OCI-LY1 (cell line): ENCODE measurements around the gene CDH23.

Source experiments
- H2AFZ ChIP-seq: fragments of 200-600 bp; sonication (generic), shearing (Covaris generic); 2 replicates; pipeline ENCODE4 v1.6.0; 2014; ENCODE audit warnings: antibody characterized with exemption, mild to moderate bottlenecking, low read length
- H3F3A ChIP-seq: fragments of 200-600 bp; sonication (generic), shearing (Covaris generic); 2 replicates; pipeline ENCODE4 v1.6.0; 2014; ENCODE audit warnings: mild to moderate bottlenecking, antibody characterized with exemption, low read length, moderate library complexity; ENCODE audit not compliant: insufficient read depth
- H3K27ac ChIP-seq: fragments of 200-600 bp; sonication (generic); 2 replicates; pipeline ENCODE4 v1.5.1; 2014; ENCODE audit warnings: low read length, mixed run types, mild to moderate bottlenecking, low read depth; ENCODE audit not compliant: poor library complexity, severe bottlenecking
- H3K27me3 ChIP-seq: fragments of 200-600 bp; sonication (generic); 2 replicates; pipeline ENCODE4 v1.6.0; 2014; ENCODE audit warnings: antibody characterized with exemption, mild to moderate bottlenecking, low read length, moderate library complexity; ENCODE audit not compliant: insufficient read depth
- H3K36me3 ChIP-seq: fragments of 200-600 bp; sonication (generic); 2 replicates; pipeline ENCODE4 v1.6.1; 2014; ENCODE audit warnings: mild to moderate bottlenecking, antibody characterized with exemption, low read length, moderate library complexity, mixed read lengths; ENCODE audit not compliant: insufficient read depth
- H3K4me1 ChIP-seq: fragments of 200-600 bp; sonication (generic); 2 replicates; pipeline ENCODE4 v1.5.1; 2014; ENCODE audit warnings: mild to moderate bottlenecking, low read length, moderate library complexity; ENCODE audit not compliant: insufficient read depth, severe bottlenecking
- H3K4me2 ChIP-seq: fragments of 200-600 bp; sonication (generic), shearing (Covaris generic); 2 replicates; pipeline ENCODE4 v1.6.1; 2014; ENCODE audit warnings: low read length
- H3K4me3 ChIP-seq: fragments of 200-600 bp; sonication (generic); 2 replicates; pipeline ENCODE4 v1.5.1; 2014; ENCODE audit warnings: low read length, low read depth, mild to moderate bottlenecking, mixed read lengths; ENCODE audit not compliant: poor library complexity, severe bottlenecking
- H3K79me2 ChIP-seq: fragments of 200-600 bp; shearing (Covaris generic); 2 replicates; pipeline ENCODE4 v1.6.1; 2016; ENCODE audit warnings: mixed run types, low read length, mixed read lengths; ENCODE audit not compliant: insufficient read depth
- H3K9ac ChIP-seq: fragments of 200-600 bp; sonication (generic), shearing (Covaris generic); 2 replicates; pipeline ENCODE4 v1.6.1; 2014; ENCODE audit warnings: mild to moderate bottlenecking, low read length, mixed read lengths
- H3K9me2 ChIP-seq: fragments of 200-600 bp; sonication (generic), shearing (Covaris generic); 2 replicates; pipeline ENCODE4 v1.6.1; 2014; ENCODE audit warnings: low read depth, mild to moderate bottlenecking, low read length, mixed read lengths
- H3K9me3 ChIP-seq: fragments of 200-600 bp; shearing (Covaris generic); 2 replicates; pipeline ENCODE4 v1.6.1; 2014; ENCODE audit warnings: low read length, mixed read lengths
- H4K20me1 ChIP-seq: fragments of 200-600 bp; sonication (generic), shearing (Covaris generic); 2 replicates; pipeline ENCODE4 v1.6.0; 2016; ENCODE audit warnings: mild to moderate bottlenecking, low read length; ENCODE audit not compliant: insufficient read depth
- CTCF ChIP-seq: fragments of 200-600 bp; sonication (generic), shearing (Covaris generic); IDR thresholded peaks from 2 replicates; pipeline ENCODE4 v1.5.1; 2017; ENCODE audit warnings: mild to moderate bottlenecking, antibody characterized with exemption, low read length, moderate library complexity, mixed read lengths
- EZH2 ChIP-seq: fragments of 200-600 bp; sonication (generic), shearing (Covaris generic); IDR thresholded peaks from 2 replicates; pipeline ENCODE4 v1.8.0; 2017; ENCODE audit warnings: borderline replicate concordance, mixed run types, mild to moderate bottlenecking, antibody characterized with exemption, low read length, moderate library complexity, mixed read lengths

The CDH23 gene

GRCh38 chr10:71864911-71865361 lies 468.2 kb downstream of the CDH23 start:
- Histone ChIP-seq H3K9ac (no peak overlapping the region), H3K27ac (no peak overlapping the region), H3K4me1 (peaks cover 21% of the 10 kb centered on the region), H3F3A (no peaks in the 10 kb centered on the region), H3K27me3 (no peaks in the 10 kb centered on the region), H3K9me2 (no peaks in the 10 kb centered on the region), H3K4me2 (no peak overlapping the region), H2AFZ (no peak overlapping the region), H3K36me3 (no peaks in the 10 kb centered on the region), H3K9me3 (no peaks in the 10 kb centered on the region), H3K79me2 (no peaks in the 10 kb centered on the region), H3K4me3 (no peak overlapping the region), H4K20me1 (no peaks in the 10 kb centered on the region)
- TF ChIP-seq EZH2 (no peak), CTCF (no peak)
